Fibroblast of skin of left biceps (primary cell): ENCODE measurements around the gene RALGPS1.
A peak's percentile ranks its signal among the peaks of the same experiment; 100 is the strongest.

ENCODE experiments used
- DNase-seq, 2 experiments: peaks; one replicate each; pipeline ENCODE4 v3.0.0-alpha.2; 2013; ENCODE audit warnings: low read depth in 2 of 2

Gene RALGPS1, protein sequence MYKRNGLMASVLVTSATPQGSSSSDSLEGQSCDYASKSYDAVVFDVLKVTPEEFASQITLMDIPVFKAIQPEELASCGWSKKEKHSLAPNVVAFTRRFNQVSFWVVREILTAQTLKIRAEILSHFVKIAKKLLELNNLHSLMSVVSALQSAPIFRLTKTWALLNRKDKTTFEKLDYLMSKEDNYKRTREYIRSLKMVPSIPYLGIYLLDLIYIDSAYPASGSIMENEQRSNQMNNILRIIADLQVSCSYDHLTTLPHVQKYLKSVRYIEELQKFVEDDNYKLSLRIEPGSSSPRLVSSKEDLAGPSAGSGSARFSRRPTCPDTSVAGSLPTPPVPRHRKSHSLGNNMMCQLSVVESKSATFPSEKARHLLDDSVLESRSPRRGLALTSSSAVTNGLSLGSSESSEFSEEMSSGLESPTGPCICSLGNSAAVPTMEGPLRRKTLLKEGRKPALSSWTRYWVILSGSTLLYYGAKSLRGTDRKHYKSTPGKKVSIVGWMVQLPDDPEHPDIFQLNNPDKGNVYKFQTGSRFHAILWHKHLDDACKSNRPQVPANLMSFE

GRCh38 chr9:126914458-126915280, at the start of gene RALGPS1:
Gene RALGPS1, plus strand, starts transcription at chr9:126914782. Its CDS starts 47,508 bp downstream, at chr9:126962290.
- DNase-seq = peak; percentile 69 to 74

DNA sequence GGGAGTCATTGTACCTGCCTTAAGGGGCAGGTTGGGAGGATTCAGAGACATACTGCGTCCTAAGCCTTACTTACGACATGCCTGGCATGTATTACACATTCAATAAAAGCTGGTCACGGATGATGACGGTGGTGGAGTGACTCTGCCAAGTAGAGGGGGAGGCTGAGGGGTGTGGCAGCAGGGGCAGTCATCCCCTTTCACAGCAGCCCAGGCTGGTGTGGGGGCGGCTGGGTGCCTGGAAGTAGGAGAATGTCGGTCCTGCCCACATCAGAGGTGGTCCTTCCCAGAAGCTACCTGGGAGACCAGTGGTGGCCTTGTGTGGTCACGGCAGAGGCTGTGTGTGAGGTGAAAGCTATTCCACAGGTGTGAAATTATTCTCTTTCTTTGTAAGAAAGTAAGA, 45.2 kb upstream of the RALGPS1 start:
- no peak for DNase-seq

- no peak for DNase-seq
These were observed 42.1 kb upstream of the RALGPS1 start for GRCh38 chr9:126872516-126872915.

- DNase-seq = no peak
These were observed 39.9 kb upstream of the RALGPS1 start for GRCh38 chr9:126874546-126875314.

GRCh38 chr9:126875756-126876510, 38.6 kb upstream of the RALGPS1 start:
- DNase-seq = no peak

- no peak for DNase-seq
These were observed 38.1 kb upstream of the RALGPS1 start for GRCh38 chr9:126876531-126876930.

GRCh38 chr9:126877418-126877817, 37.2 kb upstream of the RALGPS1 start:
- DNase-seq = no peak

GRCh38 chr9:126879288-126879687, 35.3 kb upstream of the RALGPS1 start:
- DNase-seq = no peak

- no peak for DNase-seq
These were observed 34.2 kb upstream of the RALGPS1 start for GRCh38 chr9:126880226-126880946.

- DNase-seq = no peak
These were observed 33.6 kb upstream of the RALGPS1 start for GRCh38 chr9:126880947-126881332.

DNA sequence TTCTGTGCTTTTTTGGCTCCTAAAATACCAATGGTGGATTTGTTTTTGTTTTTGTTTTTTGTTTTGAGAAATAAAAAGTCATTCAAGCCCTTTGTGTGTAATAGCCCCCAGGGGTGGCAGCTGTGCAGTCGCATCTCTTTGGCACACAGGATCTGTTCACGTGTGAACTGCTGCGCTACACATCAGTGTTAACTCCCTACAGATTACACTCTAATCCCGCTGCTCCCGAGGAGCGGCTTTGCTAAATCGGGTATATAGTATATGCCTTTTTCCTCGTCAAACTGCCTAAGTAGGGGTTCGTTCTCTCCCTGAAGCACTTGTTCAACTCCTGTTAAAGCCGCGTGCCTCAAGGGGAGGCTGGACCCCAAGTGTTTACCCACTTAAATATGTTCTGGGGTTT, 31.8 kb upstream of the RALGPS1 start:
- no peak for DNase-seq

DNA sequence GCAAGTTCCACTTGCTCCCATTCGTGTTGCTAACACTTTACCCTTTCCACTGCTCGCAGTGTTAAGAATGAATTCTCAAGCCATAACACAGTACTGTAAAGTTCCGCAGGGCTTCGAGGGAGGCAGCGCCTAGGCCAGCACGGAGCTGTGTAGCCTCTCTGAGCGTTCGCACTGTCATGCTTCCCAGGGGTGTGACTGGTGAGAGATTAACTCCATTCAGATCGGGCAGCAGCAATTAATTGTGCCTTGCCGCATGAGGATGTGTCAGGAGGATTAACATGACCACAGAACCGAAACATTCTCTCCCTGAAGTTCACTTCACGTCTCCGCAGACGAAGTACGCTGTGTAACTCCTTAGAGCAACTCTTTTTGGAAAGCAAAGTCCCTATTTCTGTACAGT, 30.9 kb upstream of the RALGPS1 start:
- no peak for DNase-seq

DNA sequence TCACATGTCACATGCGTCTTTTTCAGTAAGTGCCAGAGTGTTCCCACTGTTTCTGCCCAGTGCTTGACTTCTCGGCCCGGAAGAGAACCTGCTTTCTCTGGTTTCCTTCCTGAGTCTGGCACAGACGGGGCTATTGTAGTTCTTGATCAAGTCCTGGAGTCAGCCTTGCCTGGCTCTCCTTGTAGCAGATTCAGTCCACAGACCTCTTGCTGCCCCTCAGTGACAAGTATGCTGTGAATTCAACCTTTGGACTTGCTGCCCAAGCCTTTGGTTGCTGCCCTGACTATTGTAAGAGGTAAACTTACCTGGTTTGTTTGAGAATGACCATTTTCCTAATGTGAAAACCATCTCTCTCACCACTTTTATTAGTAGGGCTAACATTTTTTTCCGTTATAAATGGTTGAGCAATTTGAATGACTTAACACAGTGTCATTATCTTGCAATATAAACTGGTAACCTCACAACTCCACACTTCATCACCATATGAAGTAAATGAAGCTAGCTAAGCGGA, 29.4 kb upstream of the RALGPS1 start:
- DNase-seq = no peak

GRCh38 chr9:126886034-126886822, 28.4 kb upstream of the RALGPS1 start:
- no peak for DNase-seq

DNA sequence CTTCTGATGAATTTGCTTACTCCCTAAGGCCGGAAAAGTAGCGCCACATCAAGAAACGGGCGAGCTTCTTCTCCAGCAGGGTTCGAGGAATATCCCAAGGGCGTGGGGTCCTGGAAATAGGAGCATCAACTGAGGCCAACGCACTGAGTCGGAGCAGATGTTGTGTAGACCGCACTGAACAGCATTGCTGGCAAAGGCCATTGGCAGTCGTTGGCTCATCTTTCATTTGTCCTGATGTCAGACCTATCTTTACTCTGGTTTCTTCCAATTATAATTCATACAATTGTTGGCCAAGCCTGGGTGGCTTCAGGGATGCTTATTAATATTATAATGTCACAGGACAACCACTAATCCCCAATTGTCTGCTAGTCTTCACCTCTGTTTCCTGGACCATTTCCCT, 27.7 kb upstream of the RALGPS1 start:
- no peak for DNase-seq

DNA sequence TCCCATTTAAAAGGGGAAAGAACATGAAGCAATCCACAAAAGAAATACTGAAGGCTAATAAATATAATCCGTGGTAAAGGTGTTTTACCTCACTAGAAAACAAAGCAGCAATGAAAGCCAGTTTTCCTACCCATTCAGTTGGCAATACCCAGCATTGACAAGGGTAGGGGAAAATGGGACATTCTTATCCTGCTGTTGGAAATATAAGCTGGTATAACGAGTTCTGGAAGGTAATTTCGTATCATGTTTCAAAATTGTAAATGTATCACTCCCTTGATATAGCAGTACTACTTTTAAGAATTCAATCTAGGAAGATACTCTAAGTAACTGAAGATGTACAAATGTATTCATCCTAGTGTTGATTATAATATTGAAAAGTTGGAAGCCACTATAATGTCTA, 22.9 kb upstream of the RALGPS1 start:
- DNase-seq = no peak

DNA sequence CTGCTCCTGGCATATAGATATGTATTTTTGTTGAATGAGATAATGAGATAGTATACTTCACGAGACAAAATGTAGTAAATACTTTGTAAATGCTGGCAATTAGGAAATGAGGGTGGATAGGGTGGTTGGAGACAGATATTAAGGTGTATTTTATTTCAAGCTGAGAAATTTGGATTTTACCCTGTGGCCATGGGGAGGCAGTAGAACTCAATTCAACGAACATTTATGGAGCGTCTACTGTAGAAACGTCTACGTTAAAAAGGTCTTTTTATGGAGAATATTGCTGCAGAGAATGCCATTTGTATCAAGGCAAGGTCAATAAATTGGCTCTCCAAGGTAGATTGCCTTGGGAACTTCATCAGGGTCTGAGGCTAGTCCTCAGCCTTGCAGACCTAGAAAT, 21.5 kb upstream of the RALGPS1 start:
- DNase-seq = no peak

- no peak for DNase-seq
These were observed 20.5 kb upstream of the RALGPS1 start for GRCh38 chr9:126894052-126894603.

DNA sequence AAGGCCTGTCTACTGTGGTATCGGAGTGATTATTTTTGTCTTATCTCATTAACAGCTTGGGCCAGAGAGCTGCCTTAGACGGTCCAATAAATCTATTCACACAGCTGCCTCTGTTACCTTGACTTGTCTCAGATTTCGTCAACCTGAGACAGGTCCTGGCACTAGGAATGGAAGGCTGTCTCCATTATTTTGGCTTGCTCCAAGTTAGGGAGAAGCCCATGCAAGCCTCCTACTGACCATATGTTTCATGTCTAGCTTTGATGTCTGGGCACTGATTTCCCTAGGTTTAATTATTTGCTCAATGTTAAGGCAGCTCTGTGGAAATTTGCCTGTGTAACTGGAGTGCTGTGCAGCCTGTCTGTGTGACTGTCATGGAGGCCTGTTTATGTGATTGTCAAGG, 12.4 kb upstream of the RALGPS1 start:
- DNase-seq = no peak
